Measurements from ENCODE around the gene MRGPRX4.
"Not testable (repeated sequence)": the region's sequence is repeated elsewhere in the genome, so short reads cannot be mapped to it uniquely, and the experiment has no call there.

Gene MRGPRX4

DNA sequence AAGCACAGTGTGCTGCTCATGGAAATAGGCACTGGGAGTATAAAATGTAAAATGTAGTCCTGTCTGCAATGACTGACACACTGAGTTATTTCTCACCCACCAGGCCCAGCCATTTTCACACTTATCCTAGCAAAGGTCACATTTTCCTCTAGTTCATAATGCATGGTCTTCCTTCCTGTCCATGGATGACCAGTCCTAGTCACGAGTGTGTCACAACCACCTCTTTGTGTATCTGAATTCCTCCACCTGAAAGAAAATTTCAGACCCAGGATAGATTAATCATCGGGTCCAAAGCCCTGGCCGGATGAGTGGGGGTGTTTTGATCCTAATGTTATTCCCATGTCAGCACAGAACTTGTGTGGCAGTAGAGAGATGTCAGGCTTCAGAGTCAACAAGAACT lies at the start of gene MRGPRX4:
Gene MRGPRX4 (plus strand): TSS at position 172 of the 400 bp plus-strand sequence. CDS start 420 bp downstream, outside the sequence.
- no peak for DNase-seq (ENCODE audit: low spot score)

DNA sequence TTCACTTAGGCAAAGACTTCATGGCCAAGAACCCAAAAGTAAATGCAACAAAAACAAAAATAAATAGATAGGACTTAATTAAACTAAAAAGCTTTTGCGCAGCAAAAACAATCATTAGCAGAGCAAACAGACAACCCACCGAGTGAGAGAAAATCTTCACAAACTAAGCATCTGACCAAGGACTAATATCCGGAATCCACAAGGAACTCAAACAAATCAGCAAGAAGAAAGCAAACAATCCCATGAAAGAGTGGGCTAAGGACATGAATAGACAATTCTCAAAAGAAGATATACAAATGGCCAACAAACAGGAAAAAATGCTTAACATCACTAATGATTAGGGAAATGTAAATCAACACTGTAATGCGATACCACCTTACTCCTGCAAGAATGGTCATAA lies 41.5 kb upstream of the MRGPRX4 start:
- DNase-seq (ENCODE audit: low spot score): not testable (repeated sequence)

DNA sequence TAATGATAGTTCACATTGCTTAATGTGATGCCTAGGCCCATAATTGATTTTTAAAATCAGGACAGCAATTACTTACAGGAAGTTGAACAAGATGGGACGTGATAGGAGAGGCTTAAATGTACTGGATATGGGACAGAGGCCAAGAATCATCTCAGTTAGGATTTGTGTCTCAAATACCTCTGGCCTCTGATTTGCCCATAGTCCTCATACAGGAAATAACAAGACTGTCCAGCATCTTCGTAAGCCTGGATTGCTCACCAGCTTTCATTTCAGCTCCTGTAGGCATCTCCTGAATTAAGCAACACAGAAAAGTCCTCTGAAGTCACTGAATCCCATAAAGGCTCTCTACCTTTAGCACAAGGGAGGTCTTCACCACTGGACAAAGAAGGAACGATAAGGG lies 40.3 kb upstream of the MRGPRX4 start, which contains the start of gene MRGPRX3:
Gene MRGPRX3 (plus strand): TSS at position 231 of the 400 bp plus-strand sequence. CDS start 4,632 bp downstream, outside the sequence.
- no peak for DNase-seq (ENCODE audit: low spot score)

DNA sequence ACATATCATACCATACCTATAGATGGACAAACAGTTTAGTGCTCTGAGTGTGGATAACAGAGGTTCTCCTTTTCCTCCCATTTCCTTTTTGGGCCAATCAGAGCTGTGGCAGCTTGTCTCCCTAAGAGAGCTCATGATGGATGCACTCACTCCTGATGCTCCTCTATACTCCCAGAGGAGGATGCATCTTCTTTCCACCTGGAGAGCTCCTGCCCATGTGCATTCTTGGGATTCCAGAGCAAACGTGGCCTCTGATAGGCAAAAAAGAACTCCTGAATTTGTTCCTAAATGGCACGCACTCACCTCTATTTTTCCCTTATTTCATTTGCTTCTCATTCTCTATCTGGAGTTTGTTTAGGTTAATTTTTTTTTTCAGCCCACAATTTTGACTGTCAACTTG lies 37.3 kb upstream of the MRGPRX4 start:
- DNase-seq (ENCODE audit: low spot score): no peak

DNA sequence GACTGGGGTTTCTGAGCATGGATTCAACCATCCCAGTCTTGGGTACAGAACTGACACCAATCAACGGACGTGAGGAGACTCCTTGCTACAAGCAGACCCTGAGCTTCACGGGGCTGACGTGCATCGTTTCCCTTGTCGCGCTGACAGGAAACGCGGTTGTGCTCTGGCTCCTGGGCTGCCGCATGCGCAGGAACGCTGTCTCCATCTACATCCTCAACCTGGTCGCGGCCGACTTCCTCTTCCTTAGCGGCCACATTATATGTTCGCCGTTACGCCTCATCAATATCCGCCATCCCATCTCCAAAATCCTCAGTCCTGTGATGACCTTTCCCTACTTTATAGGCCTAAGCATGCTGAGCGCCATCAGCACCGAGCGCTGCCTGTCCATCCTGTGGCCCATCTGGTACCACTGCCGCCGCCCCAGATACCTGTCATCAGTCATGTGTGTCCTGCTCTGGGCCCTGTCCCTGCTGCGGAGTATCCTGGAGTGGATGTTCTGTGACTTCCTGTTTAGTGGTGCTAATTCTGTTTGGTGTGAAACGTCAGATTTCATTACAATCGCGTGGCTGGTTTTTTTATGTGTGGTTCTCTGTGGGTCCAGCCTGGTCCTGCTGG lies 35.3 kb upstream of the MRGPRX4 start:
- DNase-seq (ENCODE audit: low spot score): no peak

DNA sequence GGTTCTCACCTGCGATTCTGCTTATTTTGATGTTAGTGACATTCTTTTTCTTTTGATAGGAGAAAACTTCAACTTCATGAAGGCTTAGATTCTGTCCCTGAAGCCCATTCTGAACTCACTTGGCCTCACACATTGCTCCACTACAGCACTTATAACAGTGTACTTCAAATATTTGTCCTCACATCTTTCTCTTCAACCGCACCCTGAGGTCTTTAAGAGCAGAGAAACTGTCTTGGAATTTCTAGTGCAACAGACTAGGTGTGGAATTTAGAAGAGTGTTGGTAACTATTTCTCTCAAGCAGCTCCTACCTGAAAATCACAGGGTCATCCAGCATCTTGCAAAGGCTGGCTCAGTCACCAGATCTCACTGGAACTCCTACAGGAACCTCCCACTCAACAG lies 32.5 kb upstream of the MRGPRX4 start:
- no peak for DNase-seq (ENCODE audit: low spot score)

DNA sequence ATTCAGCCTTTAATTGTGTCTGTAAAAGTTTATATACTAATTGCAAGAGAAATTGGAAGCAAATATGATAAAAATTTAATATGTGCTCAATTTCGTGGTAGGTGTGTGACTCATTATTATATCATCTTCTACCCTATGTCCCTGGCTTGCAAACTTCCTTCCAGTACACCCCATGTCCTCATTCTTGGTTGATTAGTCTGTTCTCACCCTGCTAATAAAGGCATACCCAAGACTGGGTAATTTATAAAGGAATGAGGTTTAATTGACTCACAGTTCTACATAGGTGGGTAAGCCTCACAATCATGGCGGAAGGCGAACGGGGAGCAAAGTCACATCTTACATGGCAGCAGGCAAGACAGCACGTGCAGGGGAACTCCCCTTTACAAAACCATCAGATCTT lies 28.4 kb upstream of the MRGPRX4 start:
- no peak for DNase-seq (ENCODE audit: low spot score)

DNA sequence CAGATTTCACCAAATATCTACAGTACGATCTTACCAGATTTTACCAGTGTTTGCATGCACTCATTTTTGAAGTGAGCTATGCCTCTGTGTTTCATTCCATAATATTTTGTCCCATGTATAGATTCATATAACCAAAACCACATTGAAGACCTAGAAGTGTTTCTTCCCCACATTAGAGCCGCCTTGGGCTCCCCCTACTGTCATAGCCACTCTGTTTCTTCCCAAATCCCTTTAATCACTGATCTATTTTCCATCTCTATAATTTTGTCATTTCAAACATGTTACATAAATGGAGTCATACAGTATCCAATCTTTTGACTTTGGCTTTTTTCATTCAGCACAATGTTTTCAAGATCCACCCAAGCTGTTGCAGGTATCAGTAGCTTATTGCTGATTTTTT lies 27.6 kb upstream of the MRGPRX4 start:
- no peak for DNase-seq (ENCODE audit: low spot score)

DNA sequence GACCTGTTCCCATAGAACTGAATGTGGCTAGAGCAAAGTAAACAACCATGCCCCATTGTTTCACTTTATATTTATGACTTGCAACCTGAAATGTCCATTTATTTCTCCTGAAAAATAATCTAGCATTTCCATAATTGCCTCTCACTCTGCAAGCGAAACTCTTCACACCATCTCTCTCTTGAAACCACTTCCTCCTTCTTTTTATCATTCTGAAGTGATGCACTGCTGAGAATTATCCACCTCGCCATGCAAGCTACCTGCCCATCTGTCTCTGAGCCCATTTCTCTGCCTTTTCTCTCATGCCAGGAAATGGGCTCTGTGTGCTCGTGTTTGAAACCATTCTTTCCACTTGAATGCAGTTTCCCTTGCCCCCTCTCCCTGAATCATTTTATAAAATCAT lies 26.8 kb upstream of the MRGPRX4 start:
- no peak for DNase-seq (ENCODE audit: low spot score)

DNA sequence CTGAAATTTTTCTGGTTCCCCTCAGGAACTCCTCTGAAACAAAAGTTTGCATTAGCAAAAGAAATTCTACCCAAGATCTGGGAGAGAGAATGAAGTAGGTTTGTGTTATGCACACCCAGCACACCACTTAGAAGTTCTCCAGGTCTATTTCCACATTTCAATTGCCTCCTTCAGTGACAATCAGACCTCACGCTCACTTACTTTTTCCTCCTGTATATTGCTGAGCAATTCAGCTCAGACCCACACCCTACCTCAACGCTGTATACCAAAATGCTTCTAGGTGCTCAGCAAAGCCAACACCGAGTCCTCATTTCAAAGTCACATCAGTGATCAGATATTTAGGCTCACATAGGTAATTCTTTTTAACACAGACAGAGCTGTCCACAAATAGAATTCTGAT lies 21.1 kb upstream of the MRGPRX4 start:
- DNase-seq (ENCODE audit: low spot score): no peak

DNA sequence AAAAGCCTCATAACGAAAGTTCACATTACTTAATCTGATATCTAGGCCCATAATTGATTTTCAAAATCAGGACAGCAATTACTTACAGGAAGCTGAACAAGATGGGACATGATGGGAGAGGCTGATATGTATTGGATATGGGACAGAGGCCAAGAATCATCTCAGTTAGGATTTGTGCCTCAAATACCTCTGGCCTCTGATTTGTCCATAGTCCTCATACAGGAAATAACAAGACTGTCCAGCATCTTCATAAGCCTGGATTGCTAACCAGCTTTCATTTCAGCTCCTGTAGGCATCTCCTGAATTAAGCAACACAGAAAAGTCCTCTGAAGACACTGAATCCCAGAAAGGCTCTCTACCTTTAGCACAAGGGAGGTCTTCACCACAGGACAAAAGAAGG lies 4.3 kb upstream of the MRGPRX4 start:
- DNase-seq (ENCODE audit: low spot score): no peak

DNA sequence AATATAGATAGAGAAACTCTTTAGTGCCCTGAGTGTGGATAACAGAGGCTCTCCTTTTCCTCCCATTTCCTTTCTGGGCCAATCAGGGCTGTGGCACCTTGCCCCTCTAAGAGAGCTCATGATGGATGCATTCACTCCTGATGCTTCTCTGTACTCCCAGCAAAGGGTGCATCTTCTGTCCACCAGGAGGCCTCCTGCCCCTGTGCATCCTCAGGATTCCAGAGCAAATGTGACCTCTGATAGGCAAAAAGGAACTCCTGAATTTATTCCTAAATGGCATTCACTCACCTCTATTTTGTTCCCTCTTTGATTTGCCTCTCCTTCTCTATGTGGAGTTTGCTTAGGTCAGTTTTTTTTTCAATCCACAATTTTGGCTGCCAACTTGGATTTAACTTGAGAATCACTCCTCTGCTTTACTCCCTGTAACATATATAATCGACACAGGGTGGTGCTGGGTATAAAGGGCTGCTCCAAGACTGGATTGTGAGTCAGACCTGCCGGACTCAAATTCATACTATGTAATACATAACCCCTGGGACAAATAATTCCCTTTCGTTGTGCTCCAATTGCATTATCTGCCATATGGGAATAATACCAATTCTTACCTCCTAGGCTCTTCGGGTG lies 1.1 kb upstream of the MRGPRX4 start:
- peak; percentile 28 for DNase-seq (ENCODE audit: low spot score)

DNA sequence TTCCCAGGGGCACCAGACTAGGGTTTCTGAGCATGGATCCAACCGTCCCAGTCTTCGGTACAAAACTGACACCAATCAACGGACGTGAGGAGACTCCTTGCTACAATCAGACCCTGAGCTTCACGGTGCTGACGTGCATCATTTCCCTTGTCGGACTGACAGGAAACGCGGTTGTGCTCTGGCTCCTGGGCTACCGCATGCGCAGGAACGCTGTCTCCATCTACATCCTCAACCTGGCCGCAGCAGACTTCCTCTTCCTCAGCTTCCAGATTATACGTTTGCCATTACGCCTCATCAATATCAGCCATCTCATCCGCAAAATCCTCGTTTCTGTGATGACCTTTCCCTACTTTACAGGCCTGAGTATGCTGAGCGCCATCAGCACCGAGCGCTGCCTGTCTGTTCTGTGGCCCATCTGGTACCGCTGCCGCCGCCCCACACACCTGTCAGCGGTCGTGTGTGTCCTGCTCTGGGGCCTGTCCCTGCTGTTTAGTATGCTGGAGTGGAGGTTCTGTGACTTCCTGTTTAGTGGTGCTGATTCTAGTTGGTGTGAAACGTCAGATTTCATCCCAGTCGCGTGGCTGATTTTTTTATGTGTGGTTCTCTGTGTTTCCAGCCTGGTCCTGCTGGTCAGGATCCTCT lies 709 bp downstream of the MRGPRX4 start:
- no peak for DNase-seq (ENCODE audit: low spot score)

DNA sequence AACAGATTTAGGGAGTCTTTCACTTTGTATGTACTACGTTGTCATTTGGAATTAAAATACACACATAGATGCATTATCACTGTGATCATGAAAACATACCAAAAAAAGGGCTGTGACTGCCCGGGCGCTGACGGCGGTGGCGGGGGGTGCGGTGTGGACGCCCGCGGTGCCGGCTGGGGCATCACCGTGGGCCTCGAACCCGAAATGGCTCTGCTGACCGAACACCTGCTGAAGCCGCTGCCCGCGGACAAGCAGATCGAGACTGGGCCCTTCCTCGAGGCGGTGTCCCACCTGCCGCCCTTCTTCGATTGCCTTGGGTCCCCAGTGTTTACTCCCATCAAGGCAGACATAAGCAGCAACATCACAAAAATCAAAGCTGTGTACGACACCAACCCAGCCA lies 16.2 kb downstream of the MRGPRX4 start:
- DNase-seq (ENCODE audit: low spot score): no peak

DNA sequence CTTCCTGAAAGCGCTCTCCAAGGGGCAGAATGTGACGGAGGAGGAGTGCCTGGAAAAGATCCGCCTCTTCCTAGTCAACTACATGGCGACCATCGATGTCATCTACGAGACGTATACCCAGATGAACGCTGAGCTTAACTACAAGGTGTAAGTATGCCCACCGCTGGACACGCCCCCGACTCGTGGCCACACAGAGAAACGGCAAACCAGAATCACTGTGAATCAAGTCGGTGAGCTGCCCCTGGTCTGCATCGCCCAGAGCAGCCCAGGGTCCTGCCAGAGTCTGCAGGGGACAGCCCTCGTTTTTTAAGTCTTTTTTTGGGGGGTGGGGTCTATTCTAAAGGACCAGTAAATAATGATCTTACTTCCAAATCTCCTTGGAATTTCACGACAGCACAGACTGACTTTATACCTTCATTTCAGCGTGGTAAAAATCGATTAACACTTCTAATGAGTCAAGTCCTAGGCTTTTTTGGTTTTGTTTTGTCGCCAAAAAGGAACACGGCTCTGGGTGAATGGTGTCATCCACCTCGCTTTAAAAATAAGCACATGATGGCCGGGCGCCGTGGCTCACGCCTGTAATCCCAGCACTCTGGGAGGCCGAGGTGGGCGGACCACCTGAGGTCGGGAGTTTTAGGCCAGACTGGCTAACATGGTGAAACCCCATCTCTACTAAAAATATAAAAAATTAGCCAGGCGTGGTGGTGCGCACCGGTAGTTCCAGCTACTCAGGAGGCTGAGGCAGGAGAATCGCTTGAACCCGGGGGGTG lies 17.0 kb downstream of the MRGPRX4 start:
- not testable (repeated sequence) for DNase-seq (ENCODE audit: low spot score)

DNA sequence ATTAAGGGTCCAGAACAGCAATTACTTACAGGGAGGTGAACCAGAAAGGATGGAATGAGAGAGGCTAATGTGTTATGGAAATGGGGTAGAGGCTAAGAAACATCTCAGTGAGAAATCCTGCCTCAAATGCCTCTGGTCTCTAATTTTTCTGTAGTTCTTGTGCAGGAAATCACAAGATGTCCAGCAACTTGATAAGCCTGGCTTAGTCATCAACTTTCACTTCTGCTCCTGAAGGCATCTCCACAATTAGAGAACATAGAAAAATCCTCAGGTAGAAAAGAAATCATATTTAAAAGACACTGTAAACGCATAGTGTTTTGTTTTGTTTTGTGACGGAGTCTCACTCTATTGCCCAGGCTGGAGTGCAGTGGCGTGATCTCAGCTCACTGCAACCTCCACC lies 18.7 kb downstream of the MRGPRX4 start:
- DNase-seq (ENCODE audit: low spot score): peak; percentile 45

DNA sequence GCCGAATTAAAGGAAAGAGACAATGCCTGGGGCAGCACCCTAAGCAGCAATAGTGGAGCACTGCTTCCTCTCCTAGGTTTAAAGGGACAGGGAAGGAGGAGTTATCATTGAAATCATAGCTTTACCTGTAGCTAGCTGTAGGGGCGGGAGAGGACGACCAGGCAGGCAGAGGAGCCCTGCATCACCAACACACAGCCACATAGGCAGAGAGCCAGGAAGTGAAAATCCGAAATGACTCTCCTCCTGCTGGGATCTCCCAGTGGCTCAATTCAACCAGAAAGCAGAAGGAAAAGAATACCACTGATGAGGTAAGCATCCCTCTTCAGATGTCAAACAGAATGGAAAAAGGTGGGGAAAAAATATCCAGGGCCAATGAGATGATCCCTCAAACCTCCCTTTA lies 20.4 kb downstream of the MRGPRX4 start:
- peak; percentile 18 for DNase-seq (ENCODE audit: low spot score)

DNA sequence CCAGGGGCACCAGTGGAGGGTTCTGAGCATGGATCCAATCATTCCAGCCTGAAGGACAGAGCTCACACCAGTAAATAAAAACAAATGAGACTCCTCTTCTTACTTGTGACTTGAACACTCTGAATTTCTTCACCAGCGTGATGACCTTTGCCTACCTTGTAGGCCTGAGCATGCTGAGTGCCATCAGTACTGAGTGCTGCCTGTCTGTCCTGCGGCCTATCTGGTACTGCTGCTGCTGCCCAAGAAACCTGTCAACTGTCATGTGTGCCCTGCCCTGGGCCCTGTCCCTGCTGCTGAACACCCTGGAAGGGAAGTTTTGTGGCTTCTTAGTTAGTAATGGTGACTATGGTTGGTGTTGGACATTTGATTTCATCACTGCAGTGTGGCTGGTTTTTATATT lies 23.9 kb downstream of the MRGPRX4 start:
- no peak for DNase-seq (ENCODE audit: low spot score)

DNA sequence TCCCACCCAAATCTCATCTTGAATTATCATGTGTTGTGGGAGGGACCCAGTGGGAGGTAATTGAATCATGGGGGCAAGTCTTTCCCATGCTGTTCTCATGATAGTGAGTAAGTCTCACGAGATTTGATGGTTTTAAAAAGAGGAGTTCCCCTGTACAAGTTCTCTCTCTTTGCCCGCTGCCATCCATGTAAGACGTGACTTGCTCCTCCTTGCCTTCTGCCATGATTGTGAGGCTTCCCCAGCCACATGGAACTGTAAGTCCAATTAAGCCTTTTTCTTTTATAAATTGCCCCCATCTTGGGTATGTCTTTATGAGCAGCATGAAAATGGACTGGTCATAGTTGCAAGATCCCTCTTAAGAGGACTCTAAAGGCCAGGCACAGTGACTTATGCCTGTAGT lies 25.1 kb downstream of the MRGPRX4 start:
- not testable (repeated sequence) for DNase-seq (ENCODE audit: low spot score)

DNA sequence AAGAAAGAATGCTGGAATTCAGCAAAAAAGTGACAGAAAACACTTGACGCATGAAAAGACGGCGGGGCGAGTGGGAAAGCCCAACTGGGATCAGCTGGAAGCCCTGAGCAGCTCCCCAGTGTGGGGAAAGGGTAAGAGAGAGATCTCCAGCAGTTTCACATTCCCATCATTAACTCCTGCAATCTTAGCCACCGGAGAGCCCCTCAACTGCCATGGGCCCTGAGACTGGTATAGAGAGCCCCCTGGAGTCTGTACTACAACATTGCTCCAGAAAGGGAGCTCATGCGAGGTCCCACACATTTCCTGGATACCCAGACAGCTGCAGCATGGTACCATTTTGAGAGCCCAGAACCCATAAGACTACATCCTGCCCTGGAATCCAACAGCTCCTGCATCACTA lies 31.1 kb downstream of the MRGPRX4 start:
- DNase-seq (ENCODE audit: low spot score): no peak

DNA sequence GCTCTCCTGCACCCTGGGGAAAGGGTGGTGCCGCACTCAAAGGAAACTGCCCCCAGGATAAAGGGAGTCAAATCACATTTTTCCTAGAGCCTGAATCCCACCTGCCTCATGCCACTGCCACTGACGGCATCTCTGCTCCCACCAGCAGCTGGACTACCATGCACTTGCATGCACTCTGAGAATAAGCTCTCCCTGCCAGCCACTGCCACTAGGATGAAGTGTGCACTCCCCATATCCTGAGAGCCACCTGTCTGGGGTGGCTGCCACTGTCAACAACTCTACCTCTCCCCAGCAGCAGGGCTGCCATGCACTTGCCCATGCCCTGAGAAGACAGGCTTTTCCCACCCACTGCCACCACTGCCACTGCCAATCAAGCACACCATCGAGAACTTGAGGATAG lies 31.6 kb downstream of the MRGPRX4 start:
- no peak for DNase-seq (ENCODE audit: low spot score)

DNA sequence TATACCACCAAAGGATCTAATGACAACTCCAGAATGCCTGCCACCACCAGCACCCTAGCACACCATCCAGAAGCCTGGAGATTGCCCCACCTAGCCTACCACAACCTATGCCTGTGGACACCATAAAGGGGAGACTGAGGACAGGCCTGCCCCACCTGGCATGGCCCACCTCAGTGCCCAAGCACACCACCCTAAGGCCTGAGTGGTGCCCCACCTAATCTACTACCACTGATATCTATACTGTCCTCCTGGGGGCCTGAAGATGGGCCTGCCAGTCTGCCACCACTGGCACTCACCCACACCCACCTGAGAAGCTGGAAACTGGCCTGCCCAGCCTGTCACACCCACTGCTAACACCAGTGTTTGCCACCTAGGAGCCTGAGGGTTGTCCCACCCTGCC lies 32.1 kb downstream of the MRGPRX4 start:
- DNase-seq (ENCODE audit: low spot score): no peak

DNA sequence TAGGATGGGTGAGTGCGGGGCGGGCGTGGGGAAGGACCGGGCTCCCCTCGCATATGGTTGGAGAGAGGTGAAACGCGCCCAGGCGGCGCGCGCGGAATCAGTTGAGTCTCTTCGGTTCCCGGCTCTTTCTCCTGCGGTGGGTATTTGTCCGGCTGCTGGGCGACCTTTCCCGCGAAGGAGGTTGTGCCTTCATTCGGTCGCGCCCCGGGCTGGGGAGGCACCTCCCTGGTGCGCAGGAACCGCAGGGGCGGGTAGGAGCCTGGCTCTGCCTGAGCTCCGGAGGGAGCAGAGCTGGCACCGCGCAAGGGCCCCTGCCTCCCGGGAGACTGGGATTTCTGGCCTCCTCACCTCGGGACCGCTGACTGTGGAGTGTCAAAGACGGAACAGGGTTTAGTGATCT lies 36.4 kb downstream of the MRGPRX4 start:
- no peak for DNase-seq (ENCODE audit: low spot score)
